Hematopoietic multipotent progenitor cell treated with erythropoietin and hydrocortisone succinate and interleukin-3 and kit ligand, for 8 days (in vitro differentiated cells): ENCODE results near the gene KLK2.
A peak's percentile ranks its signal among the peaks of the same experiment; 100 is the strongest.

Experiments used
- DNase-seq: peaks from one replicate; pipeline ENCODE4 v3.0.0-alpha.2; 2015

The KLK2 gene

GRCh38 chr19:50851620-50852019 lies 21.6 kb upstream of the KLK2 start:
- DNase-seq = no peak

- no peak for DNase-seq
Observed at GRCh38 chr19:50854636-50855410, 18.4 kb upstream of the KLK2 start, which contains the start of gene KLK3. TSS of gene KLK3 (plus strand) at chr19:50854915. CDS start at chr19:50854956, 41 bp downstream.

- no peak for DNase-seq
Observed at GRCh38 chr19:50857366-50857765, 15.9 kb upstream of the KLK2 start.

- no peak for DNase-seq
Observed at GRCh38 chr19:50858886-50859285, 14.4 kb upstream of the KLK2 start.

- DNase-seq = no peak
Observed at GRCh38 chr19:50859849-50860248, 13.4 kb upstream of the KLK2 start.

- no peak for DNase-seq
Observed at GRCh38 chr19:50861010-50861409, 12.2 kb upstream of the KLK2 start.

- no peak for DNase-seq
Observed at GRCh38 chr19:50861496-50862286, 11.5 kb upstream of the KLK2 start.

- DNase-seq = no peak
Observed at GRCh38 chr19:50869479-50869878, 3.8 kb upstream of the KLK2 start.

GRCh38 chr19:50870417-50871089 lies 2.7 kb upstream of the KLK2 start:
- DNase-seq = peak; percentile 60

- DNase-seq = no peak
Observed at GRCh38 chr19:50874211-50874610, 972 bp downstream of the KLK2 start.

- DNase-seq = no peak
Observed at GRCh38 chr19:50875795-50876422, 2.7 kb downstream of the KLK2 start.

GRCh38 chr19:50876456-50876855 lies 3.2 kb downstream of the KLK2 start:
- no peak for DNase-seq

- no peak for DNase-seq
Observed at GRCh38 chr19:50877338-50877737, 4.1 kb downstream of the KLK2 start.

GRCh38 chr19:50878851-50879250 lies 5.6 kb downstream of the KLK2 start:
- peak; percentile 10 for DNase-seq

GRCh38 chr19:50880241-50880640 lies 7.0 kb downstream of the KLK2 start:
- DNase-seq = no peak

- no peak for DNase-seq
Observed at GRCh38 chr19:50882188-50882587, 8.9 kb downstream of the KLK2 start.

GRCh38 chr19:50889638-50890037 lies 16.4 kb downstream of the KLK2 start:
- no peak for DNase-seq

GRCh38 chr19:50890422-50891252 lies 17.4 kb downstream of the KLK2 start:
- no peak for DNase-seq

GRCh38 chr19:50891253-50891625 lies 18.0 kb downstream of the KLK2 start:
- DNase-seq = no peak

- DNase-seq = peak; percentile 31
Observed at GRCh38 chr19:50893047-50893736, 20.0 kb downstream of the KLK2 start.
